ENCODE data around the gene KIF16B. TPM values are rescaled to one million over a fixed set of nuclear protein-coding genes. Genes with fewer than 3 reads are reported as not detected.

The KIF16B gene
- total RNA-seq, 6 experiments from 2014 or later, result 0.31 to 3.4 (median 3.2) TPM

- Mint-ChIP-seq H3K9me3 (peaks cover 43% of the 10 kb centered on the region), H3K27ac (no peak overlapping the region)
These were observed 56.5 kb downstream of the KIF16B start for GRCh38 chr20:16516794-16517193.

GRCh38 chr20:16515046-16515445 lies 58.2 kb downstream of the KIF16B start:
- TF ChIP-seq CTCF (IDR thresholded peaks at IDR 0.05), result no peak
- DNase-seq, result no peak
- Mint-ChIP-seq H3K4me3 (no peak overlapping the region), H3K27me3 (ENCODE audit: insufficient read depth) (no peaks in the 10 kb centered on the region), H3K9me3 (peaks cover 33% of the 10 kb centered on the region; the same call in 1 of the 2 replicates), H3K27ac (no peak overlapping the region), H3K36me3 (ENCODE audit: low read depth) (no peaks in the 10 kb centered on the region), H3K4me1 (ENCODE audit: low read depth) (no peaks in the 10 kb centered on the region)

More at GRCh38 chr20:16516794-16517193, 56.5 kb downstream of the KIF16B start:
- no peaks in the 10 kb centered on the region for H3K36me3 Mint-ChIP-seq (ENCODE audit: low read depth)
- H3K27me3 Mint-ChIP-seq (ENCODE audit: insufficient read depth), result no peaks in the 10 kb centered on the region
- DNase-seq, result no peak
- no peak overlapping the region for H3K4me3 Mint-ChIP-seq
- TF ChIP-seq CTCF (IDR thresholded peaks at IDR 0.05), result no peak
- H3K4me1 Mint-ChIP-seq (ENCODE audit: low read depth), result no peaks in the 10 kb centered on the region

GRCh38 chr20:16514140-16514539 lies 59.1 kb downstream of the KIF16B start:
- no peak for DNase-seq
- Mint-ChIP-seq H3K9me3 (peaks cover 26% of the 10 kb centered on the region; the same call in 1 of the 2 replicates), H3K27ac (no peak overlapping the region), H3K36me3 (ENCODE audit: low read depth) (no peaks in the 10 kb centered on the region), H3K4me1 (ENCODE audit: low read depth) (no peaks in the 10 kb centered on the region), H3K27me3 (ENCODE audit: insufficient read depth) (no peaks in the 10 kb centered on the region), H3K4me3 (no peak overlapping the region)
- no peak for TF ChIP-seq CTCF (IDR thresholded peaks at IDR 0.05)

- Mint-ChIP-seq H3K27me3 (ENCODE audit: insufficient read depth) (no peaks in the 10 kb centered on the region), H3K4me3 (no peak overlapping the region), H3K36me3 (ENCODE audit: low read depth) (no peaks in the 10 kb centered on the region), H3K9me3 (peaks cover 9% of the 10 kb centered on the region), H3K27ac (no peak overlapping the region), H3K4me1 (ENCODE audit: low read depth) (no peaks in the 10 kb centered on the region)
- TF ChIP-seq CTCF (IDR thresholded peaks at IDR 0.05), result no peak
- no peak for DNase-seq
These were observed 67.4 kb downstream of the KIF16B start for GRCh38 chr20:16505894-16506293.

- no peak for TF ChIP-seq CTCF (IDR thresholded peaks at IDR 0.05)
- Mint-ChIP-seq H3K4me3 (no peak overlapping the region), H3K27me3 (ENCODE audit: insufficient read depth) (no peaks in the 10 kb centered on the region), H3K36me3 (ENCODE audit: low read depth) (no peaks in the 10 kb centered on the region), H3K9me3 (peaks cover 14% of the 10 kb centered on the region), H3K27ac (no peak overlapping the region), H3K4me1 (ENCODE audit: low read depth) (no peaks in the 10 kb centered on the region)
- no peak for DNase-seq
These were observed 71.9 kb downstream of the KIF16B start for GRCh38 chr20:16501301-16501700.

GRCh38 chr20:16500197-16500596 lies 73.1 kb downstream of the KIF16B start:
- TF ChIP-seq CTCF (IDR thresholded peaks at IDR 0.05), result no peak
- H3K27me3 Mint-ChIP-seq (ENCODE audit: insufficient read depth), result no peaks in the 10 kb centered on the region
- H3K36me3 Mint-ChIP-seq (ENCODE audit: low read depth), result no peaks in the 10 kb centered on the region
- no peak overlapping the region for H3K4me3 Mint-ChIP-seq
- DNase-seq, result no peak
- H3K9me3 Mint-ChIP-seq, result peaks cover 14% of the 10 kb centered on the region
- no peak overlapping the region for H3K27ac Mint-ChIP-seq
- H3K4me1 Mint-ChIP-seq (ENCODE audit: low read depth), result no peaks in the 10 kb centered on the region
